Aorta (tissue), 5 donors: ENCODE measurements around the gene SMARCA4. TPM values are rescaled to one million over a fixed set of nuclear protein-coding genes. Genes with fewer than 3 reads are reported as not detected.
"Not testable (repeated sequence)": the region's sequence is repeated elsewhere in the genome, so short reads cannot be mapped to it uniquely, and the experiment has no call there.

Experiments used
- ATAC-seq: fragments of 200-7000 bp; cut with Tn5 transposase; one replicate; pipeline ENCODE4 v1.9.1; 2022; ENCODE audit warnings: moderate library complexity; ENCODE audit not compliant: low FRiP score
- DNase-seq, 2 donors: peaks; one replicate each; pipeline ENCODE4 v3.0.0-alpha.2; 2020
- H3K27ac ChIP-seq, 2 donors: one replicate each; pipeline ENCODE4 v1.5.1; 2013; ENCODE audit warnings: low read length in 2 of 2, mild to moderate bottlenecking in 2 of 2, moderate library complexity in 2 of 2, control low read depth in 1 of 2, inconsistent platforms in 1 of 2, low read depth in 1 of 2
- H3K27me3 ChIP-seq, 2 donors: one replicate each; pipeline ENCODE4 v1.6.1; 2013; ENCODE audit warnings: control low read depth in 1 of 2, low read length in 1 of 2, mild to moderate bottlenecking in 1 of 2, moderate library complexity in 1 of 2; ENCODE audit not compliant: insufficient read depth in 2 of 2, control insufficient read depth in 1 of 2
- H3K36me3 ChIP-seq, 2 donors: one replicate each; pipeline ENCODE4 v1.6.1; 2013; ENCODE audit warnings: control low read depth in 1 of 2, low read length in 1 of 2, mild to moderate bottlenecking in 1 of 2; ENCODE audit not compliant: insufficient read depth in 2 of 2, control insufficient read depth in 1 of 2
- H3K4me1 ChIP-seq, 2 donors: one replicate each; pipeline ENCODE4 v1.6.1; 2013; ENCODE audit warnings: low read length in 2 of 2, control low read depth in 1 of 2, mild to moderate bottlenecking in 1 of 2, moderate library complexity in 1 of 2; ENCODE audit not compliant: insufficient read depth in 2 of 2, control insufficient read depth in 1 of 2
- H3K4me3 ChIP-seq, 2 donors: one replicate each; pipeline ENCODE4 v1.5.1; 2013; ENCODE audit warnings: low read length in 2 of 2, control low read depth in 1 of 2, mild to moderate bottlenecking in 1 of 2
- H3K9me3 ChIP-seq: one replicate; pipeline ENCODE4 v1.6.1; 2013; ENCODE audit warnings: mild to moderate bottlenecking, low read length; ENCODE audit not compliant: control insufficient read depth
- WGBS, 2 donors: extraction: QIAGEN DNeasy Blood & Tissue Kit; methylation state at CpG; one replicate each; pipeline ENCODE4 v1.1.7; 2013; 5-methylcytosine and 5-hydroxymethylcytosine counted together
- intact Hi-C, 2 donors: fragments of 100-400 bp; cut with DNase I; formaldehyde crosslinking; loops; one replicate each; pipeline versions ENCODE4 v1.14.2 to v1.15.0; 2022
- polyA plus RNA-seq, 2 donors: library from polyadenylated mRNA; stranded (reverse); fragments of 200-250 nt; gene quantifications; one replicate each; pipeline ENCODE4 v1.2.3, GENCODE V29; 2013
- total RNA-seq, 2 donors: library from RNA; stranded (reverse); fragmentation: NEBNext Ultra II Directional; extraction: Animal tissue kit (Norgen Biotek cat#: 25700); gene quantifications; one replicate each; pipeline ENCODE4 v1.2.1, GENCODE V29; 2021
- donor health status: healthy with polysubstance abuse.
- donor health status: Bipolar disorder and iron deficiency.
- donor health status: DM: no; HTN: no; CAD: no.
- donor health status: DM: no; HTN: no; CAD: no.
- donor health status: DM: yes; HTN: yes; CAD: no.

The SMARCA4 gene
- total and polyA plus RNA-seq, 4 donors = 17.8 to 67.4 (median 63.4) TPM

- H3K27ac ChIP-seq, ATAC-seq, H3K4me3 ChIP-seq, DNase-seq, intact Hi-C loops, H3K27me3 ChIP-seq, H3K36me3 ChIP-seq, H3K4me1 ChIP-seq, H3K9me3 ChIP-seq: not testable (repeated sequence)
- 93 to 95% methylated on average over 10 of the region's 10 CpGs for WGBS, 2 donors
These were observed 142.8 kb downstream of the SMARCA4 start for GRCh38 chr19:11103667-11104066.

- WGBS, 2 donors = 90 to 92% methylated on average over 36 of the region's 36 CpGs
- ATAC-seq (no peak), DNase-seq (no peak)
- Histone ChIP-seq H3K4me3 (no peak overlapping the region), H3K27me3 (no peaks in the 10 kb centered on the region), H3K27ac (no peak overlapping the region), H3K36me3 (peaks cover 0 to 2% of the 10 kb centered on the region in 2 donors), H3K9me3 (no peaks in the 10 kb centered on the region), H3K4me1 (no peaks in the 10 kb centered on the region)
- intact Hi-C loops = no loop called here
These were observed 144.3 kb downstream of the SMARCA4 start for GRCh38 chr19:11105014-11105636.

- no peak overlapping the region for H3K27ac ChIP-seq
- no peak for DNase-seq
- 84 to 87% methylated on average over 13 of the region's 13 CpGs for WGBS, 2 donors
- H3K36me3 ChIP-seq = peaks cover 0 to 2% of the 10 kb centered on the region in 2 donors
- H3K4me1 ChIP-seq = no peaks in the 10 kb centered on the region
- intact Hi-C loops = no loop called here
- no peak overlapping the region for H3K4me3 ChIP-seq
- H3K9me3 ChIP-seq = no peaks in the 10 kb centered on the region
- no peaks in the 10 kb centered on the region for H3K27me3 ChIP-seq
- ATAC-seq = no peak
These were observed 145.6 kb downstream of the SMARCA4 start for GRCh38 chr19:11106477-11106876.

DNA sequence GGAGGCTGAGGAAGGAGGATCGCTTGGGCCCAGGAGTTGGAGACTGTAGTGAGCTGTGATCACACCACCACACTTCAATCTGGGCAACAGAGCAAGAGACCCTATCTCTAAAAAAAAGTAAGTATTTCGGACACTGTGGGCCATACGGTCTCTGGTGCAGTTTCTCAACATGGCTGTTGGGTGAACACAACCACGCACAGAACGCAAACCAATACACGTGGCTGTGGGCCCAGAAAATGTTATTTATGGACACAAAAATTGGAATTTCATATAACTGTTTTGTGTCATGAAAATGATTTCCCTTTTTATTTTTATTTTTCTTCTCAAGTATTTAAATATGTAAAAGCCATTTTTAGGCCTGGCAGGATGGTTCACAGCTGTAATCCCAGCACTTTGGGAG lies 147.9 kb downstream of the SMARCA4 start:
- 72 to 74% methylated on average over 6 of the region's 6 CpGs for WGBS, 2 donors
- intact Hi-C loops = no loop called here
- no peak overlapping the region for H3K27ac ChIP-seq
- DNase-seq (no peak), ATAC-seq (no peak)
- H3K4me3 ChIP-seq = no peak overlapping the region
- peaks cover 2% of the 10 kb centered on the region in 2 donors for H3K36me3 ChIP-seq
- no peaks in the 10 kb centered on the region for H3K9me3 ChIP-seq
- H3K4me1 ChIP-seq = no peaks in the 10 kb centered on the region
- H3K27me3 ChIP-seq = no peaks in the 10 kb centered on the region

DNA sequence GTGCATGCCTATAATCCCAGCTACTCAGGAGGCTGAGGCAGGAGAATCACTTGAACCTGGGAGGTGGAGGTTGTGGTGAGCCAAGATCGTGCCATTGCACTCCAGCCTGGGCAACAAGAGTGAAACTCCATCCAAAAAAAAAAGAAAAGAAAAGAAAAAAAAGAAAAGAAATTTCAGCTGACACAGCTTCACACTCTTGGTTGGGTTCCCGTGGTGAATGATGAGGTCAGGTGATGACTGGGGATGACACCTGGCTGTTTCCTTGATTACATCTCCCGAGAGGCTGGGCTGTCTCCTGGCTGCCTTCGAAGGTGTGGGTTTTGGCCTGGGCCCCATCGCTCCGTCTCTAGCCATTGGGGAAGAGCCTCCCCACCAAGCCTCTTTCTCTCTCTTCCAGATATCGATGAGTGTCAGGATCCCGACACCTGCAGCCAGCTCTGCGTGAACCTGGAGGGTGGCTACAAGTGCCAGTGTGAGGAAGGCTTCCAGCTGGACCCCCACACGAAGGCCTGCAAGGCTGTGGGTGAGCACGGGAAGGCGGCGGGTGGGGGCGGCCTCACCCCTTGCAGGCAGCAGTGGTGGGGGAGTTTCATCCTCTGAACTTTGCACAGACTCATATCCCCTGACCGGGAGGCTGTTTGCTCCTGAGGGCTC lies 150.4 kb downstream of the SMARCA4 start:
- H3K36me3 ChIP-seq = peaks cover 2% of the 10 kb centered on the region in 2 donors
- no peak for DNase-seq
- WGBS, 2 donors = 92 to 95% methylated on average over 15 of the region's 15 CpGs

DNA sequence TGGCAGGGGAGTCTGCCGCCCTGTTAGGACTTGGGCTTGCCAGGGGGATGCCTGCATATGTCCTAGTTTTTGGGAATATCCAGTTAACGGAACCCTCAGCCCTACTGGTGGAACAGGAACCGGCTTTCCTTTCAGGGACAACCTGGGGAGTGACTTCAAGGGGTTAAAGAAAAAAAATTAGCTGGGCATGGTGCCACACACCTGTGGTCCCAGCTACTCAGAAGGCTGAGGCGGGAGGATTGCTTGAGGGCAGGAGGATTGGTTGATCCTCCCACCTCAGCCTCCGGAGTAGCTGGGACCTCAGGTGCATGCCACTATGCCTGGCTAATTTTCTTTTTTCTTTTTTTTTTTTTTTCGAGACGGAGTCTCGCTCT lies 150.9 kb downstream of the SMARCA4 start:
- Histone ChIP-seq H3K4me1 (no peaks in the 10 kb centered on the region), H3K27ac (no peak overlapping the region), H3K9me3 (no peaks in the 10 kb centered on the region), H3K36me3 (peaks cover 2 to 5% of the 10 kb centered on the region in 2 donors), H3K27me3 (no peaks in the 10 kb centered on the region), H3K4me3 (no peak overlapping the region)
- ATAC-seq = no peak
- 87 to 93% methylated on average over 8 of the region's 8 CpGs for WGBS, 2 donors
- DNase-seq = no peak
- intact Hi-C loops = loop anchor here in 1 of 2 donors (5.0 kb wide), 1 partner anchor 74 kb away; no protein-coding TSS in a partner anchor

More for the DNA sequence above, 150.4 kb downstream of the SMARCA4 start:
- no peak for ATAC-seq
- Histone ChIP-seq H3K27me3 (no peaks in the 10 kb centered on the region), H3K4me3 (no peak overlapping the region), H3K4me1 (no peaks in the 10 kb centered on the region), H3K9me3 (no peaks in the 10 kb centered on the region), H3K27ac (no peak overlapping the region)
- intact Hi-C loops = loop anchor here in 1 of 2 donors (5.0 kb wide), 1 partner anchor 74 kb away; no protein-coding TSS in a partner anchor

Other genes starting within 250 kb of the SMARCA4 start
- gene DNM2, start 243.0 kb upstream of the SMARCA4 start, total RNA-seq = 100 to 1,000 TPM; 118 to 160 TPM
- 10 to 100 TPM; 51.7 to 89.7 TPM for gene DNM2, start 243.0 kb upstream of the SMARCA4 start, polyA plus RNA-seq
- 10 to 100 TPM; 14.4 to 17.9 TPM for gene TMED1, start 124.8 kb upstream of the SMARCA4 start, total RNA-seq
- 10 to 100 TPM; 29.2 to 34.4 TPM for gene TMED1, start 124.8 kb upstream of the SMARCA4 start, polyA plus RNA-seq
- 1 to 10 TPM; 1.5 to 2.0 TPM for gene C19orf38, start 112.6 kb upstream of the SMARCA4 start, total RNA-seq
- gene C19orf38, start 112.6 kb upstream of the SMARCA4 start, polyA plus RNA-seq = 1 to 10 TPM in 1 of 2 donors, under 1 TPM in 1; 0.90 to 1.6 TPM
- gene CARM1, start 89.5 kb upstream of the SMARCA4 start, total RNA-seq = 10 to 100 TPM; 27.9 to 41.4 TPM
- gene CARM1, start 89.5 kb upstream of the SMARCA4 start, polyA plus RNA-seq = 10 to 100 TPM; 11.5 to 23.9 TPM
- 10 to 100 TPM; 36.5 to 41.8 TPM for gene YIPF2, start 32.4 kb upstream of the SMARCA4 start, total RNA-seq
- gene YIPF2, start 32.4 kb upstream of the SMARCA4 start, polyA plus RNA-seq = 10 to 100 TPM; 30.1 to 41.1 TPM
- 10 to 100 TPM; 13.7 to 15.7 TPM for gene TIMM29, start 32.2 kb upstream of the SMARCA4 start, total RNA-seq
- 10 to 100 TPM; 15.2 to 16.0 TPM for gene TIMM29, start 32.2 kb upstream of the SMARCA4 start, polyA plus RNA-seq
- 10 to 100 TPM; 50.4 to 94.0 TPM for gene LDLR, start 128.4 kb downstream of the SMARCA4 start, total RNA-seq
- 1 to 10 TPM; 3.4 to 9.5 TPM for gene LDLR, start 128.4 kb downstream of the SMARCA4 start, polyA plus RNA-seq
- gene SPC24, start 194.8 kb downstream of the SMARCA4 start, total RNA-seq = 1 to 10 TPM; 1.1 to 2.9 TPM
- gene SPC24, start 194.8 kb downstream of the SMARCA4 start, polyA plus RNA-seq = 1 to 10 TPM in 1 of 2 donors, under 1 TPM in 1; 0.43 to 1.0 TPM
- 100 to 1,000 TPM; 316 to 379 TPM for gene KANK2, start 236.5 kb downstream of the SMARCA4 start, total RNA-seq
- gene KANK2, start 236.5 kb downstream of the SMARCA4 start, polyA plus RNA-seq = 100 to 1,000 TPM; 269 to 282 TPM